ENCODE measurements around the gene WIF1.

GRCh38 chr12:65094722-65095121, 26.4 kb downstream of the WIF1 start:
- no peak for TF ChIP-seq CTCF (optimal IDR thresholded peaks at IDR 0.05 in 1 of 3, IDR thresholded peaks at IDR 0.05 in 1 of 3, conservative IDR thresholded peaks at IDR 0.05 in 1 of 3; ENCODE audit: extremely low read depth in 1 of 3, insufficient read depth in 2 of 3, low read length in 3 of 3)
- TF ChIP-seq EZH2 (IDR thresholded peaks at IDR 0.05; ENCODE audit: low read length), result no peak

Measured in keratinocyte (primary cell).